ELF-1 (cell line): ENCODE results near the gene RNPS1.

Experiments used
- DNase-seq: peaks from one replicate; pipeline ENCODE4 v3.0.0-alpha.2; 2016; ENCODE audit warnings: low read depth, low spot score

Gene RNPS1

DNA sequence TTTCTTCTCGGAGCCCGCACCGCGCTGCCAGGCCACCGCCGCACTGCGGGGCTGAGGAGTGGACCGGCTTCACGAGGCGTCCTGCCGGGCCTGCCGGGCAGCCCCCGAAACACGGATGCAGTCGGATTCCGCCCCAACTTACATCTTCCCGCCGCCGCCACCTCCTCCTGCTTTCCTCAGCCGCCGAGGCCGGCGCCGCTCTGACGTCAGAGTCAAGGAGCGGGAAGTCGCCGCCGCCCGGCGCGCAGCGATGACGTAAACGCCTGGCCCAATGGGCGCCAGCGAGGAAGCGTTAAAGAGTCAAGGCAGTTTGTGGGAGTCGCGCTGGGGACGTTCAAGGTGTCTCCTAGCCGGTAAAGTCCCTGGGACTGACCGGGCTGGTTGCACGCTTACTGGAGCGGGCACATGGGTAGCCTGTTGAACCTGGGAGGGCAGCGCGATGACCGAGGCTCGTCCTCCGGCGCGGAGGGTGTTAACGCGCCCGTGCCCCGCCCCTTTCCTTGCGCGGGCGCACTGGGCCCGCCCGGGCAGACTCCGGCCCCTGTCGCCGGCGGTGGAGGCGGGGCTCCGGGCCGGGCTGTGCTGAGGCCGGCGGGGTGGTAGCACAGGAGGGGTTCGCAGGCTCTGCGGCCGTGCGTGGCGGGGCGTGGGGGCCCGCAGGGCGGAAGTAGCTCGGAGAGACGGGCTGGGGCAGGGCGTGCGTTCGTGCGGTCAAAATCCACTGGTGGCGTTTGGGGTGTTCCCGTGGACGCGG is at the start of gene RNPS1:
Gene RNPS1, minus strand, starts transcription at position 214 of the 754 bp plus-strand sequence. CDS start 3,483 bp downstream, outside the sequence.
- DNase-seq = peak; percentile 98

DNA sequence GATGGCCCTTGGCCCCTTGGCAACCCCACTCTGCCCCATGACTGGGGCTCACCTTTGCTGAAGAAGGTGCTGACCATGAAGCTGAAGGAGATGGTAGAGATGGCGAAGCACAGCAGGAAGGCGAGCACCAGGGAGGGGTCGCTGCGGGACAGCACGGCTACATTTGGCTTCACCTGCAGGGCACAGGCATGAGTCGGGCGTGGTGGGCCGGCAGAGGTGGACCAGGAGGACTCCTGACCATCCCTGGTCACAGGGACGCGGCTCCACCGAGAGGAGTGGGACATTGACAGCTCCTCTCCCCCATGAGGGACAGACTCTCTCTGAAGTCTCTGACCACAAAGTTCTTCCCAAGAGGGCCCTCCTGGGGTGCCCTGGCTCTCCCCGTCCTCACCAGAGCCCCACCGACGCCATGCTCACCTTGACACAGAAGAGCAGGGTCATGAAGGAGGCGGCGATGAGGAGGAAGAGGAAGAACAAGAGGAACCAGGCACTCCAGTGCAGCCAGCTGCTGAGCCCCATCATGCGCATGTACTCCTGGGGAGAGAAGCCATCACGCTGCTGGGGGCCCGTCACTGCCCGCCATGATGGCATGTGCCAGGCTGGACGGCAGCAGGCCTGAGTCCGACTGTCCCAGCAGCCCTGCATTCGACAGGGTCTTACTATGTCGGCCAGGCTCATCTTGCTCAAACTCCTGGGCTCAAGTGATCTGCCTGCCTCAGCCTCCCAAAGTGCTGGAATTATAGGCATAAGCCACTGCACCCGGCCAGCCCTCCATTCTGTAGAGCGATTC is 49.5 kb upstream of the RNPS1 start:
- DNase-seq = no peak

- DNase-seq = no peak
Measured at GRCh38 chr16:2308089-2308962, 40.4 kb upstream of the RNPS1 start.

DNA sequence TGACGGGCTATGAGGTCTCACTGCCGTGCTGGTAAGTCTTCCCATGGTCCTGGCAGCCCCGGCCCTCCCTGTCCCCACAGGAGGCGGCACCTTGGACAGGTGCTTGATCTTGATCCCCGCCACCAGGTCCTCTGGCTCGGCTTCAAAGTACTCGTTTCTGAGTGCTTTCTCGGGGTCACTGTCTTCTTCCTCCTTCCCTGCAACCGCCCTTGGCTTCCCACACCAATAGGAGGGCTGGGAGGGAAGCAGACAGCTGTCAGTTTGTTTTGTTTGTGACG is 31.9 kb upstream of the RNPS1 start:
- DNase-seq = no peak

DNA sequence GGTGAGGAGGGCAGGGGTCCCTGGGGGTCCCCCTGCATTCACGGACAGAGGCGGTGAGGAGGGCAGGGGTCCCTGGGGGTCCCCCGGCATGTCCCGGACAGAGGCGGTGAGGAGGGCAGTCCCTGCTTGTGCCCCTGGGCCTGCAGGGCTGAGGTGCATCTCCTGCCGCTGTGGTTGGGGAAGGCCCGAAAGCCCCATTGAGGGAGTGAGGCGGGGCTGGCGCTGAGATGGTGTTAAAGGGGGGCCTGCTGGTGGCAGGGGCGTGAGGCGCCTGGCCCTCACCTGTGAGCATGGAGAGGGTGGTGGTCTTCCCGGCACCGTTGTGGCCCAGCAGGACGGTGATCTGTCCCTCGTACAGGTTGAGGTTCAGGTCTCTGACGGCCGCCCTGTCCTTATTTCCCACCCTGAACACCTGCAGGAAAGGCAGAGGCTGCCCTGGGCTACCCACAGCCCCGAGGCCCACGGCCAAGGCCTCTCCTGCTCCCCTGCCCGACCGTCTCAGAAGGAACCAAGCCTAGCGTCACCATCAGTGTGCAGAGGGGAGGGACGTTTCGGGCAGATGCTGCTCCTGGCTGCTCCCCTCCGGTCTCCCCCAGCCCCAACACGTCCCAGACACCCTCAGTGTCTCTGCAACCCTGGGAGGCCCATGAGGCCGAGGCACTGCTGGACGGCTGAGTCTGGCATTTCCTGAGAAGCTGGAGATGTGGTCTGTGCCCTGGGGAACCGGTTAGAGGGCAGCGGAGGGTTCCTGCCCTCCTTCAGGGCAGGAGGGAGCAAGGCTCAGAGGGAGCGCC is 31.4 kb upstream of the RNPS1 start:
- no peak for DNase-seq

DNA sequence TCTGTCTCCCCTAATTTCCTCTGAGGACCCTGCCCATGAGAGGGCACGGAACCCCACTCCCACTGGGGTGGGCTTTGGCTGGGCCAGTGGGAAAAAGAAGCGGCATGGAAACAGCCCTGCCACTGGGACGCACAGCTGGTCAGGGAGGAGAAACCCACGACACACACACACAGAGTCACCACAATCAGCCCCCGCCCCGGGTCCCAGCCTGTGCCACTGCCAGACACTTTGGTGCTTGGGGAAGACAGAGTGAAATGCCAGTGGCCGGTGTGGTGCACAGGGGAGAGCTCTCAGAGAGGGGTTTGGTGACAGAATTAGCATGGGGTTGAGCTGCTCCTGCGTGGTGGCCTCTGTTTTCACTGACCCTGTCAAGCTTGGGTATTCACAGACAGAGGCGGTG is 30.7 kb upstream of the RNPS1 start:
- no peak for DNase-seq

DNA sequence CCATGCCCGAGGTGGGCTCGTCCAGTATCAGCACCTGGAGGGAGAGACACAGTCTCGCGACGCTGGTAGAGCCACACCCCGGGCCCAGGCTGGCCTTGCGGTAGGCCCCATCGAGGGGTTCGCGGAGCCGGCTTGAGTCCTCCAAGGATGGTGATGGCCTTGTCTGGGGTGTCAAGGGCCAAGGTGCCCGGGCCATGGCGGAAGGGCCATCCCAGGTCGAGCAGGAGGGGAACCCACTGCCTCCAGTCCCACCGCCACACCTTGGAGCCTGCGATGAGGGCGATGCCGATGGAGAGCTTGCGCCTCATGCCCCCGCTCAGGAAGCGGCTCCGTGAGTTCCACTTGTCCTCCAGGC is 29.6 kb upstream of the RNPS1 start:
- DNase-seq = no peak

GRCh38 chr16:2296661-2297505 is 29.0 kb upstream of the RNPS1 start:
- peak; percentile 36 for DNase-seq

- no peak for DNase-seq
Measured at GRCh38 chr16:2295056-2295798, 27.3 kb upstream of the RNPS1 start.

- DNase-seq = no peak
Measured at GRCh38 chr16:2292221-2292620, 24.3 kb upstream of the RNPS1 start.

DNA sequence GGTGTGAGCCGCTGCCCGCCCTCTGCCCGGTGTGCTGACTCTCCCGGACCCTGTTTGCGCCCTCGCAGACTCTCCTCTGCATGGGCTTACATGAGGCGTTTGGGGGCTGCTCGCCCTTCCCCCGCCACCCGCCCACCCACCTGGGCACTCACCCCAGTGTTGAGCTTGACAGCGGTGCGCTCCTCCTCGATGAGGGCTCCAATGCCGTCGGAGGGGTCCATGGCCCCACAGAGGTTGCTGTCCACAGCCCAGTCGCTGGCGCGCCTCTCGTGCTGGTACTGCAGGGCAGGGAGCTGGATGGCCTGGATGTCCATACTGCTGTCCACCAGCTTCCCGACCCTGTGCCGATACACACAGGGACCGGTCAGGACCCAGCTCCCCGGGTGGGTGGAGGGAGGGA is 21.4 kb upstream of the RNPS1 start:
- no peak for DNase-seq

DNA sequence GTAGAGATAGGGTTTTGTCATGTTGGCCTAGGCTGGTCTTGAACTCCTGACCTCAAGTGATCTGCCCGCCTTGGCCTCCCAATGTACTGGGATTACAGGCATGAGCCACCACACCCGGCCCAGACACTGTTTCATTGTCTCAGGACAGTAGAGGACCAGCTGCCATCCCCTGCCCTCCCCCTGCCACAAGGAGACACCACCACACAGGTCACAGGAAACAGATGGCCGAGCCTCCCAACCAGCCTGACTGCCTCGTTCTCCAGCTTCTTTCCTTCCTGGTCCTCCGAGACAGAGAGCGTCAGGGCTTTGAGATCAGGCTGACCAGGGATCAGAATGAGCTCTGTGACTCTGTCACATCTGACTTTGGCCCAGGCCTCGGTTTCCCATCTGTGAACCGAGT is 20.8 kb upstream of the RNPS1 start:
- DNase-seq = no peak

DNA sequence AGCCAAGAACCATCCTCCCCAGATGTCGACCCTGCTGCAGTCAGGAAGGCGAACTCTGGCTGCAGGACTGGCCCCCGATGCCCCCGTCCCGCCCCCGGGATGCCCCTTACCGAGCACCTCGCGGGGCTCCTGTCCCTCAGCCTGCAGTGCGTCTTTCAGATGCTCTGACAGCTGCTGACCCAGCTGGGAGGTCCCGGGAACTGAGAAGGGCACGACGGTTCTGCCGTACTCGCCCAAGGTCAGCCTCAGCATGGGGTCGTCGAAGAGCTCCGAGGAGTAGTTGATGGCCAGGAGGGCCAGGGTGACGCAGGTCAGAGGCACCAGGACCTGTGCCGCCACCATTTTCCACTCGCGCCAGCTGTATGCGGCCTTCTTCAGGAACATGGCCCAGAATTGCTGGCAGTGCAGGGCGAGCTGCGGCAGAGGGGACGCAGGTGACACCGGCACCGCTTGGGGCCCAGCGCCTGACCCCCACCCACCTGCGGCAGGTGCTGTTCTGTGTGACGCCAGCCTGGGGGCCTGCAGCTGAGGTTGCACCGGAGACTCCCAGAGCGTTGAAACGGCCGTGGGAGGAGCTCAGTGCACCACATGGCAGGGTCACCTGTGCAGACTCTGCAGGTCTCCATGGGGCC is 20.1 kb upstream of the RNPS1 start:
- DNase-seq = no peak

DNA sequence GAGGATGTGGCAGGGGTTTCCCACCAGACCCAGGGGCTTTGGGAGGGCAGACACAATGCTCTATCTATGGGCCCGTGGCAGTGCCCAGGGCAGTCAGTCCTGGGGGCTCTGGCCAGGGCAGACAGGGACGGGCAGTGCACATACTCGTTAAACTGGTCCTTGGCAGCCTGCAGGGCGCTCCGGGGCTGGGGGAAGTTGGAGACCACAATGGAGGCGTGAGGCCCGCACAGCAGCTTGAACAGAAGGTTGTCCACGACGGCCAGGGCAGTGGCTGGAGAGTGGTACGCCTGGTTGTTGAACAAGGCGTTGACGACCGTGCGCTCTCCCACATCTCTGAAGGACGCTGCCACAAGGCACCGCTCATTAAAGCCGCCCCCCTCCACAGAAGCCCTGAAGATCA is 18.6 kb upstream of the RNPS1 start:
- DNase-seq = no peak

DNA sequence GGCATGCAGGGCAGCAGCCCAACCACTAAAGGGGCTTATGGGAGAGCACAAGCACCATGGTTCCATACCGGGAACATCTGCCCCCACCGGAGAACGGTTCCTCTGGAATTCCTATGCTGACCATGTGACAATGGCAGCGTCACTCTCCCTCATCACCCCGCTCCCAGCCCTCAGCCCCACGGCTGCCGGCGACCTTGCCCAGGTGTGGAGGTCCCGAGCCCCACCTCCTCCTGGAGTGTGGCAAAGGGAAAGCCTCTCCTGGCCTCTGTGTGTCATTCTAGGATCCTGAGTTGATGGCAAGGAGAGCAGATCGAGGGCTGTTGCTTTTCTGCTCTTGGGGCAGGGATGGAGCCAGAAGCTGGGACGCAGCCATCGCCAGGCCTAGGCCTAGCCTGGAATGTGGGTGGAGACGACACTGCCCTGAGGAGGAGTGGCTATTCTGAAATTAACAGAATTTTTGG is 17.8 kb upstream of the RNPS1 start:
- peak; percentile 19 for DNase-seq

GRCh38 chr16:2284797-2285576 is 17.1 kb upstream of the RNPS1 start:
- DNase-seq = no peak

- no peak for DNase-seq
Measured at GRCh38 chr16:2284001-2284770, 16.3 kb upstream of the RNPS1 start.
